ENCODE results near the gene PHAX. TPM values are rescaled to one million over a fixed set of nuclear protein-coding genes. Genes with fewer than 3 reads are reported as not detected.

The PHAX gene
- total RNA-seq, 1 experiment from 2014 or later, result 46.2 TPM

DNA sequence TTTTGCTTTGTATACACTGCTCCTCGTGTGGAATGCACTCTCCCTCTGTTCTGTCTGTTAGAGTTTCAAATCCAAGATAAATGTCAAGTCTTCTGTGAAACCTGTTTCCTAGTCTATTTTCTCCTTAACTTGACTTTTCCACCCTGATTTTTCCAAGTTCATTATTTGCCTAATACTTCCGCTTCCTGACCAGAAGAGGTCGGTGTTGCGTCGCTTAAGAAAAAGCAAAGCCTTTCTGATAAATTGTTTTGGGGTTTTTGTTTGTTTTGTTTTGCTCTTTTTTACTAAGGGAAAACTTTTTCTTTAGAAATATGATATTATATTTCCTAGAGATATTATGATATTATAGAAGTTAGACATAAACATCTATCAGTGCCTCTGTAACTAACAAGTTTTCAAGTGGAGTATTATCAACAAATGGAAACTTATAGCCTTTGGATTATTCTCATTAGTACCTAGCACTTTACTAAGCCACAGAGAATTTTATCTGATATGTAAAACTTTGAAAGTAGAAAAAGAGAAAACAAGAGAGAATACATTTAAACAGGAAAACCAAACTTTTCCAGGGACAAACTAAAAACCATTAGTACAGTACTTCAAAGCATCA, 55.8 kb downstream of the PHAX start:
- Histone ChIP-seq H3K27ac (ENCODE audit: low read length) (no peak overlapping the region), H3K27me3 (ENCODE audit: control insufficient read depth, insufficient read depth, low read length) (no peaks in the 10 kb centered on the region), H3K4me1 (ENCODE audit: control insufficient read depth, insufficient read depth, low read length) (no peaks in the 10 kb centered on the region), H3K4me3 (ENCODE audit: low read depth in 2 of 2, low read length in 2 of 2) (no peak overlapping the region), H3K36me3 (ENCODE audit: control insufficient read depth, insufficient read depth, low read length) (no peaks in the 10 kb centered on the region), H3K9me3 (ENCODE audit: control insufficient read depth, insufficient read depth, low read depth, low read length) (no peaks in the 10 kb centered on the region)
- ChIA-PET CTCF (interaction anchor here (0.7 kb wide), 2 partner anchors 21 to 175 kb away, joined by 3 to 8 read pairs; no protein-coding TSS in a partner anchor), POLR2A (interaction anchor here (0.6 kb wide), 1 partner anchor 10 kb away, joined by 9 read pairs; no protein-coding TSS in a partner anchor)
- DNase-seq (ENCODE audit: low read depth, low spot score), result no peak
- TF ChIP-seq TCF7L2 (IDR thresholded peaks at IDR 0.05; ENCODE audit: low read depth, low read length), result no peak
- TF ChIP-seq SIN3A (IDR thresholded peaks at IDR 0.05; ENCODE audit: borderline replicate concordance, insufficient read depth, low read depth, low read length), result no peak
- TF ChIP-seq, protein P1, sequence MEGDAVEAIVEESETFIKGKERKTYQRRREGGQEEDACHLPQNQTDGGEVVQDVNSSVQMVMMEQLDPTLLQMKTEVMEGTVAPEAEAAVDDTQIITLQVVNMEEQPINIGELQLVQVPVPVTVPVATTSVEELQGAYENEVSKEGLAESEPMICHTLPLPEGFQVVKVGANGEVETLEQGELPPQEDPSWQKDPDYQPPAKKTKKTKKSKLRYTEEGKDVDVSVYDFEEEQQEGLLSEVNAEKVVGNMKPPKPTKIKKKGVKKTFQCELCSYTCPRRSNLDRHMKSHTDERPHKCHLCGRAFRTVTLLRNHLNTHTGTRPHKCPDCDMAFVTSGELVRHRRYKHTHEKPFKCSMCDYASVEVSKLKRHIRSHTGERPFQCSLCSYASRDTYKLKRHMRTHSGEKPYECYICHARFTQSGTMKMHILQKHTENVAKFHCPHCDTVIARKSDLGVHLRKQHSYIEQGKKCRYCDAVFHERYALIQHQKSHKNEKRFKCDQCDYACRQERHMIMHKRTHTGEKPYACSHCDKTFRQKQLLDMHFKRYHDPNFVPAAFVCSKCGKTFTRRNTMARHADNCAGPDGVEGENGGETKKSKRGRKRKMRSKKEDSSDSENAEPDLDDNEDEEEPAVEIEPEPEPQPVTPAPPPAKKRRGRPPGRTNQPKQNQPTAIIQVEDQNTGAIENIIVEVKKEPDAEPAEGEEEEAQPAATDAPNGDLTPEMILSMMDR (IDR thresholded peaks at IDR 0.05), result peak; percentile 83; the same call in 1 of the 2 replicates
- TF ChIP-seq POLR2AphosphoS5 (IDR thresholded peaks at IDR 0.05; ENCODE audit: low read depth, low read length), result no peak
- TF ChIP-seq, protein P2, sequence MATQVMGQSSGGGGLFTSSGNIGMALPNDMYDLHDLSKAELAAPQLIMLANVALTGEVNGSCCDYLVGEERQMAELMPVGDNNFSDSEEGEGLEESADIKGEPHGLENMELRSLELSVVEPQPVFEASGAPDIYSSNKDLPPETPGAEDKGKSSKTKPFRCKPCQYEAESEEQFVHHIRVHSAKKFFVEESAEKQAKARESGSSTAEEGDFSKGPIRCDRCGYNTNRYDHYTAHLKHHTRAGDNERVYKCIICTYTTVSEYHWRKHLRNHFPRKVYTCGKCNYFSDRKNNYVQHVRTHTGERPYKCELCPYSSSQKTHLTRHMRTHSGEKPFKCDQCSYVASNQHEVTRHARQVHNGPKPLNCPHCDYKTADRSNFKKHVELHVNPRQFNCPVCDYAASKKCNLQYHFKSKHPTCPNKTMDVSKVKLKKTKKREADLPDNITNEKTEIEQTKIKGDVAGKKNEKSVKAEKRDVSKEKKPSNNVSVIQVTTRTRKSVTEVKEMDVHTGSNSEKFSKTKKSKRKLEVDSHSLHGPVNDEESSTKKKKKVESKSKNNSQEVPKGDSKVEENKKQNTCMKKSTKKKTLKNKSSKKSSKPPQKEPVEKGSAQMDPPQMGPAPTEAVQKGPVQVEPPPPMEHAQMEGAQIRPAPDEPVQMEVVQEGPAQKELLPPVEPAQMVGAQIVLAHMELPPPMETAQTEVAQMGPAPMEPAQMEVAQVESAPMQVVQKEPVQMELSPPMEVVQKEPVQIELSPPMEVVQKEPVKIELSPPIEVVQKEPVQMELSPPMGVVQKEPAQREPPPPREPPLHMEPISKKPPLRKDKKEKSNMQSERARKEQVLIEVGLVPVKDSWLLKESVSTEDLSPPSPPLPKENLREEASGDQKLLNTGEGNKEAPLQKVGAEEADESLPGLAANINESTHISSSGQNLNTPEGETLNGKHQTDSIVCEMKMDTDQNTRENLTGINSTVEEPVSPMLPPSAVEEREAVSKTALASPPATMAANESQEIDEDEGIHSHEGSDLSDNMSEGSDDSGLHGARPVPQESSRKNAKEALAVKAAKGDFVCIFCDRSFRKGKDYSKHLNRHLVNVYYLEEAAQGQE (IDR thresholded peaks at IDR 0.05; ENCODE audit: insufficient read depth in 1 of 2, low read depth in 2 of 2, low read length in 1 of 2), result no peak
- in situ Hi-C loops (cut with HindIII; ENCODE audit: low pct_unique_long_range_greater_than_20kb, low sequenced_read_pairs) (no loop called here), intact Hi-C loops (cut with micrococcal nuclease; ENCODE audit: unreplicated experiment) (loop anchor here (5.0 kb wide), 2 partner anchors 126 to 656 kb away; no protein-coding TSS in a partner anchor)
- no peak for ATAC-seq
- no TSS peak for BruUV-seq (replicated peaks)

DNA sequence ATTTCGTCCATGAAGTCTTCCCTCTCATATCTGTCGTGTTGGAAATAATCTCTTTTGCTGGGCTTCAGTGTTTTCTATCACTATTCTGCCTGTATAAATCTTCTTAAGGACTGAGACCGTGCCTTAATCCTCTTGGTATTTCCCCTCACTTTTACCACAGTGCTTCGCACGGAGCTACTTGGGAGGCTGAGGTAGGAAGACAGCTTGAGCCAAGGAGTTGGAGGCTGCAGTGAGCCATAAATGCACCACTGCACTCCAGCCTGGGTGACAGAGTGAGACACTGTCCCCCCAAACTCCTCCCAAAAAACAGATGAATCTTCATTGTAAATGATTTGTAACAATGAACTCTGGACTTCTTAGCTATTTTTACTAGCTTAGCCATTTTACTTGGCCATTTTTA, 57.8 kb downstream of the PHAX start:
- H3K4me3 ChIP-seq (ENCODE audit: low read depth in 2 of 2, low read length in 2 of 2), result no peak overlapping the region
- no peaks in the 10 kb centered on the region for H3K36me3 ChIP-seq (ENCODE audit: control insufficient read depth, insufficient read depth, low read length)
- no TSS peak for BruUV-seq (replicated peaks)
- no peaks in the 10 kb centered on the region for H3K27me3 ChIP-seq (ENCODE audit: control insufficient read depth, insufficient read depth, low read length)
- no peak overlapping the region for H3K27ac ChIP-seq (ENCODE audit: low read length)
- intact Hi-C loops (cut with micrococcal nuclease; ENCODE audit: unreplicated experiment), result loop anchor here (5.0 kb wide), 2 partner anchors 124 to 654 kb away; no protein-coding TSS in a partner anchor
- ATAC-seq (no peak), DNase-seq (ENCODE audit: low read depth, low spot score) (no peak)
- CTCF ChIA-PET, result interaction anchor here (0.5 to 0.6 kb wide), 3 partner anchors 12 to 647 kb away, joined by 3 to 6 read pairs (median 3); no protein-coding TSS in a partner anchor
- in situ Hi-C loops (cut with HindIII; ENCODE audit: low pct_unique_long_range_greater_than_20kb, low sequenced_read_pairs), result no loop called here
- TF ChIP-seq TCF7L2 (IDR thresholded peaks at IDR 0.05; ENCODE audit: low read depth, low read length), result no peak
- TF ChIP-seq, protein P2 (IDR thresholded peaks at IDR 0.05; ENCODE audit: insufficient read depth in 1 of 2, low read depth in 2 of 2, low read length in 1 of 2), result no peak
- TF ChIP-seq, protein P1 (IDR thresholded peaks at IDR 0.05), result no peak
- TF ChIP-seq SIN3A (IDR thresholded peaks at IDR 0.05; ENCODE audit: borderline replicate concordance, insufficient read depth, low read depth, low read length), result no peak
- TF ChIP-seq POLR2AphosphoS5 (IDR thresholded peaks at IDR 0.05; ENCODE audit: low read depth, low read length), result no peak
- H3K4me1 ChIP-seq (ENCODE audit: control insufficient read depth, insufficient read depth, low read length), result no peaks in the 10 kb centered on the region
- POLR2A ChIA-PET, result no interaction called here
- H3K9me3 ChIP-seq (ENCODE audit: control insufficient read depth, insufficient read depth, low read depth, low read length), result no peaks in the 10 kb centered on the region
